Endometrial microvascular endothelial cells (primary cell): ENCODE results near the gene ANKFY1. TPM values are rescaled to one million over a fixed set of nuclear protein-coding genes. Genes with fewer than 3 reads are reported as not detected.

Experiments used
- in situ Hi-C: cut with HindIII; loops from 2 replicates; pipeline ENCODE4 v1.10.0; 2017; ENCODE audit warnings: low sequenced_read_pairs, low pct_unique_long_range_greater_than_20kb; ENCODE audit errors: inconsistent ontology term
- total RNA-seq: library from RNA; depleted of rRNA; stranded (reverse); fragments of >200 nt; gene quantifications from one replicate; pipeline ENCODE4 v1.2.3, GENCODE V29; 2015; ENCODE audit errors: inconsistent ontology term

Gene ANKFY1
- total RNA-seq, 1 donor from 2014 or later, result 20.7 TPM

DNA sequence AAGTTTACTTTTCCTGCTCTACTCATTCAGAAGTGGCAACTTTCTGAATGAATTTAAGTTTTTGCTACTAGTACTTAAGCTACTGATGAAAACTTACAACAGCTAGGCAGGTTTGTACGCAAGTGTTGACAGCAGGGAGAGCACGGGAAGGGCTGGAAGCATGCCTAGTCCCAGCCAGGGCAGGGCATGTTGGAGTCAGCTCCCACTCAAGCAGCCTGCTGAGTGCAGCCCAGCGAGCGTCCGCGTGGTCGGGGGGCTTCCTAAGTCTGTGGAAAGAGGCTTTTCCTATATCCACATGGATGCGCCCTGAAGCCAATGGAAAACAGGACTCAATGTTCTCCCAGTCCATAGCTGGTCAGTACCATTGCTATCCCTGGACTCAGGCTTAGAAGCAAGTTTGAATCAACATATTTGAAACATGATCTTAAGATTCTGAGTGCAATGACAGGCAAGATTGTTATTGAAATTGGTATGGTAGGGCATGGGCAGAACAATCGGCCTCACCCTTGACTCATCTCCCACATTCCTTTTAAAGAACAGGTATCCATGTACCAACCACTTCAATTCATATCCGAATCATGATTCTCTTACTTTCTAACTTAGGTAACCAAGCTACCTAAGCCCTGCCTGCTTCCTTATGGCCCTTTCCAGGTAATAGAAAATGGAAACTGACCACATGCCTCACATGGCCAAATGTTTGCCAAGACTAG is 98.3 kb downstream of the ANKFY1 start:
- in situ Hi-C loops, result no loop called here

DNA sequence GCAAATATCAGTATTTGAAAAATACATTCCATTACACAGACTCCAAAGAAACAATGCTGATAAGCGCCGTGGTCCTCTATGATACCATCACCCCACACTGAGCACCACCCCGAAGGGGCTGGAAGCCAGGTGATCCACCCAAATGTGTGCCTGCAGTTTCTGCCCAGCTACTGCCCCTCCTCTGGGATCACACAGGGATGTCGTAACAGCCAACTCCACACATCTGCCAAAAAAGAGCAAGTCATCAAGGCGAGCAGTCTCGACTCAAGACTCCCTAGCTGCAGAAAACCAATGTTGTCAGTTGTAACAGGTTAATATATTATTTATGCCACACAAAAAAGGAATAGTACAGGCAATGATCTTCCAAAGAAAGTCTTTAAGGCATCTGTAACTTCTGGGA is 99.8 kb downstream of the ANKFY1 start:
- in situ Hi-C loops, result no loop called here

DNA sequence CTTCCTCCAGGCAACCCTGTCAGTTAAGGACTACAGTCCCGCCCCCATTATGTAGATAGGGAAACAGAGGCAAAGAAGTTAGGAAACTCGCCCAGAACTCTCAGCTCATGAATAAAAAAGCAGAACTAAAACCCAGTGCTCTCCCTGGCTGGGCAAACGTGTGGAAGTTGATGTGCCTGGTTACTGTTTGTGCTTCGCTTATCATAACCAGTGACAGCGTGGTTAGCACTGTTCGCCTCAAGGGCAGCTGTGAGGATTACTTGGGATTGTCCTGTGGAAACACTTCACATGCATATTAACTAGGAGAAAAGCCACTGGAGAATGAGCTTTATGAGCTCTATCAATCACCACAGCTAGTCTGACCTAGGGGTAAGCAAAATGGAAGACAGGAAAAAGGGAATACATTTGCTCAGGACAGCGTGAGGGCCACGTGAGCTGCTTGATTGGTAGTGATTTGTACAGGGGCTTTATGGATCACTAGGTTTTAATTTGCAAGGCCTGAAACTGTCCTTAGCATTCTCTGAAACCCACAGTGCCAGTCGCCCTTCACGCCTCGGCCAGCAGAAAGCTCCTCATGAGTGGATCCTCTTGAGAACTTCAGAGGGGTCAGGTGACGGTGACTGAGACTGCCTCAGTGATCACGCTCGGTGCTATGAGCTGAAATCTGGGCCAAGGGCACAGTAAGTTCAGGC is 100.9 kb downstream of the ANKFY1 start:
- in situ Hi-C loops, result no loop called here

- in situ Hi-C loops, result no loop called here
Observed at GRCh38 chr17:4162321-4162720, 101.5 kb downstream of the ANKFY1 start.

DNA sequence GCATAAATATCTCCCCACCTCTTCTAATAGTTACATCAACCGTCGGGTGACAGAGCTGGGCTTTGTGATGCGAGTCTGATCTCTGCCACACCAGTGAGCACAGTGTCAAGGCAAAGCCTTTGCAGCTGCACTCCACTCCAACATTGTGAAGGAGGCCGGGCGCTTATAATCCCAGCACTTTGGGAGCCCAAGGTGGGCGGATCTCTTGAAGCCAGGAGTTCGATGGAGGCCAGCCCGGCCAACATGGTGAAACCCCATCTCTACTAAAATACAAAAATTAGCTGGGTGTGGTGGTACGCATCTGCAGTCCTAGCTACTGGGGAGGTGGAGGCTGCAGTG is 101.8 kb downstream of the ANKFY1 start:
- in situ Hi-C loops, result no loop called here

- in situ Hi-C loops, result no loop called here
Observed at GRCh38 chr17:4161192-4161966, 102.4 kb downstream of the ANKFY1 start.

- in situ Hi-C loops, result no loop called here
Observed at GRCh38 chr17:4160294-4160859, 103.4 kb downstream of the ANKFY1 start.

- in situ Hi-C loops, result no loop called here
Observed at GRCh38 chr17:4159761-4160160, 104.0 kb downstream of the ANKFY1 start.

- in situ Hi-C loops, result no loop called here
Observed at GRCh38 chr17:4157618-4158333, 106.0 kb downstream of the ANKFY1 start.

DNA sequence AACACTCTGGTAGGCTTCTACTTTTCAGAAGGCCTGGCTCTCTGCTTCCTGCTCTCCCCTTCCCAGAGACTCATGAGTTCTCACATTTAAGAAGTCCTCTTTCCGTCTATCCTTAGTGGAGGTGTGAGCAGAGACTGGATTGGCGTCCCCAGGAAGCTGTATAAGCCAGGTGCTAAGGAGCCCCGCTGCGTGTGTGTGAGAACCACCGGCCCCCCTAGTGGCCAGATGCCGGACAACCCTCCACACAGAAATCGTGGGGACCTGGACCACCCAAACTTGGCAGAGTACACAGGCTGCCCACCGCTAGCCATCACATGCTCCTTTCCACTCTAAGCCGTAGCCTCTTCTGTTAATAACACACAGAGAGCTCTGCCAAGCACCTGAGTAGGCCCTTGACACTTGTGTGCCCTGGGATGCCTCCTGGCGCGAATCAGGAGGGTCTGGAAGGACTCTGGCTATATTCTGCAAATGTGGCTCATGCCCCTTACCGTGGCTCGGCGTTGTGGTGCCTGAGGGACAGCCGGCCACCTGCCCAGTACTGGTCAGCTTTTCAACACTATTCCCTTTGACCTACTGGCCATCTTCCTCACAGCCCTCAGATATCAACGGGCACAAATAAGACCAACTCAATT is 106.9 kb downstream of the ANKFY1 start:
- in situ Hi-C loops, result no loop called here

DNA sequence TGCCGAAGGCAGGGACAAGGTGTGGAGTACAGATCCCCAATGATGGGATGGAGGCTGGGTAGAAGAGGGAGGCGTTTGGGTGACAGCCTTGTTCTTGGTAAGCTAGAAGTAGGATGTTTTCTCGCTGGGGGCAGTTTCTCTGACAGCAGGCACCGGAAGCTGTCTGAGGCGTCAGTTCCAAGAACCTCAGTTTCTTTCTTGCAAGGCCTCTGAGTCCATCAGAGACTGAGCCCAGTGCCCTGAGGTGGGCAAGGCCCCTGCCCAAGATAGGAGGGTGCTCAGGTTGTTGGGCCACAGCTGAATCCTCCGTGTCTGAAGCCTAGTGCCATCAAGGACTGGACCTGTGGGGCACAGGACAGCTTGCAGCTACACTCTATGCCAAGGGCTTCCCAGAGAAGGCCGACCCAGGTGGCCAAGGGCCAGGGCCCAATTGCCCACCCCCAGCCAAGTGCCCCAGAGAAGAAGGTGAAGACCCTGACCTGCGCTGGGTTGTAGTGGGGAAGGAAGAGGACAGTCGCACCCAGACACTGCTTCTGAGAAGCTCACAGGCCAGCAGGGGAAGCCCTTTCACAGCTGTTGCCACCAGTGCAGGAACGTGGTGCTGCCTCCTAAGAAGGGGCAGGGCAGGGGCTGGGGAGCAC is 107.7 kb downstream of the ANKFY1 start:
- in situ Hi-C loops, result no loop called here

DNA sequence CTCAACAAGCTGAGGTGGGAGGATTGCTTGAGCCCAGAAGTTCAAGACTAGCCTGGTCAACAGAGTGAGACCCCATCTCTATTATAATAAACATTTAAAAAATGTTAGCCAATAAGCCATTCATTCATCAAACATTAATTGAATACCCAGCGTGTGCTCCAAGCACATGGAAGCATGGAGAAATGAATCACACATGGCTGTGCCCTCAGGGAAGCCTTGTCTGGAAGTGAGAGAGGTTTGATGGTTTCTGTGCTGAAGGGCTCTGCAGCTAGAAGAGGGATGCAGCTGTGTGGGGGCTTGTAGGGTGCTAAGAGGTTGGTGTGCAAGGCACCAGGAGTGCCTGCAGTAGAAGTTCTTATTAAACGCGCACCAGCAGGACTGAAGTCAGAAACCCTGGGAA is 109.6 kb downstream of the ANKFY1 start:
- in situ Hi-C loops, result no loop called here

GRCh38 chr17:4152471-4152870 is 111.3 kb downstream of the ANKFY1 start:
- in situ Hi-C loops, result no loop called here

- in situ Hi-C loops, result no loop called here
Observed at GRCh38 chr17:4150096-4150495, 113.7 kb downstream of the ANKFY1 start.

- in situ Hi-C loops, result no loop called here
Observed at GRCh38 chr17:4148611-4149308, 115.0 kb downstream of the ANKFY1 start.

- in situ Hi-C loops, result no loop called here
Observed at GRCh38 chr17:4147751-4148310, 115.9 kb downstream of the ANKFY1 start.

DNA sequence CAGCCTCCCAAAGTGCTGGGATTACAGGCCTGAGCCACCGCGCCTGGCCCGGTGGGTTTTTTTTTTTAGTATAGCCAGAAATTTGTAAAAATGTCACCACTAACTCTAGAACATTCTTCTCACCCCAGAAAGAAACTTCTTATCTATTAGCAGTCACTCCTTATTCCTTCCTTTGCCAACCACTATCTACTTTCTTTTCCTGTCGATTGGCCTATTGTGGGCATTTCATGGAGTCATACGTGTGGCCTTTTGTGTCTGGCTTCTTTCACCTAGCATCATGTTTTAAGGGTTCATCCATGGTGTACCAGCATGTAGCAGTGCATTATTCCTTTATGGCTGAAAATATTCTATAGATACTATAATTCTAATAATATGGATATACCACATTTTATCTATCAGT is 117.1 kb downstream of the ANKFY1 start:
- in situ Hi-C loops, result no loop called here

- in situ Hi-C loops, result no loop called here
Observed at GRCh38 chr17:4144422-4144747, 119.4 kb downstream of the ANKFY1 start.
